ENCODE measurements around the gene RGS8. TPM values are rescaled to one million over a fixed set of nuclear protein-coding genes. Genes with fewer than 3 reads are reported as not detected.

RGS8 gene
- polyA plus RNA-seq, 1 experiment, result not detected

DNA sequence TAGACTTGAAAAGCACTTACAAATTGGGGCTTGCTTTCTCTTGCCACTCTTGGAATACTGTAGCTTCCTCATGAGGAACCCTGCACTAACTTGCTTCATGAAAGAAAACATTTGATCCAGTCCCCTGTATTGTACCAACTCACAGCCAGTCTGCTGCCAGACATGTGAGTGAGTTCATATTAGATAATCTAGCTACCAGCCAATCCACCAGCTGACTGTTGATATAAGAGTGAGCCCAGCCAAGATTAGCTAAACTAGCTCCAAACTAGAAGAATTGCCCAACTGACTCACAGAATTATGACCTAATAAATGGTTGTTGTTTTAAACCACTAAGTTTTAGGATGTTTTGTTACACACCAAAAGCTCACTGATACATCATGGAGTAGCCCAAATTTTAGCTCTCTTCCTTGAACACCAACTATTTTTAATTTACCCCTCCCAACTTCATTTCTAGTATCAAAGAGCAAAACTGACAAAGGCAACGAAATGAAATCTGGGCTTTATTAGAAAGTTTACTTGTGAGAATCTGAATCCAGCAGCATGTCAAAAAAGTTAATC lies 6.6 kb upstream of the RGS8 start:
- ChIA-PET CTCF (interaction anchor here (1.6 kb wide), 1 partner anchor 14 kb away, joined by 4 read pairs; no protein-coding TSS in a partner anchor), POLR2A (no interaction called here)
- H3K27me3 ChIP-seq (ENCODE audit: control insufficient read depth, insufficient read depth, low read length), result peaks cover 3% of the 10 kb centered on the region
- H3K36me3 ChIP-seq (ENCODE audit: control insufficient read depth, insufficient read depth, low read length), result no peaks in the 10 kb centered on the region
- TF ChIP-seq, protein P1, sequence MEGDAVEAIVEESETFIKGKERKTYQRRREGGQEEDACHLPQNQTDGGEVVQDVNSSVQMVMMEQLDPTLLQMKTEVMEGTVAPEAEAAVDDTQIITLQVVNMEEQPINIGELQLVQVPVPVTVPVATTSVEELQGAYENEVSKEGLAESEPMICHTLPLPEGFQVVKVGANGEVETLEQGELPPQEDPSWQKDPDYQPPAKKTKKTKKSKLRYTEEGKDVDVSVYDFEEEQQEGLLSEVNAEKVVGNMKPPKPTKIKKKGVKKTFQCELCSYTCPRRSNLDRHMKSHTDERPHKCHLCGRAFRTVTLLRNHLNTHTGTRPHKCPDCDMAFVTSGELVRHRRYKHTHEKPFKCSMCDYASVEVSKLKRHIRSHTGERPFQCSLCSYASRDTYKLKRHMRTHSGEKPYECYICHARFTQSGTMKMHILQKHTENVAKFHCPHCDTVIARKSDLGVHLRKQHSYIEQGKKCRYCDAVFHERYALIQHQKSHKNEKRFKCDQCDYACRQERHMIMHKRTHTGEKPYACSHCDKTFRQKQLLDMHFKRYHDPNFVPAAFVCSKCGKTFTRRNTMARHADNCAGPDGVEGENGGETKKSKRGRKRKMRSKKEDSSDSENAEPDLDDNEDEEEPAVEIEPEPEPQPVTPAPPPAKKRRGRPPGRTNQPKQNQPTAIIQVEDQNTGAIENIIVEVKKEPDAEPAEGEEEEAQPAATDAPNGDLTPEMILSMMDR (IDR thresholded peaks at IDR 0.05; ENCODE audit: insufficient read depth, low read depth, low read length), result no peak
- no peak overlapping the region for H3K4me3 ChIP-seq (ENCODE audit: low read depth, low read length)
- DNase-seq (ENCODE audit: low read depth), result no peak

DNA sequence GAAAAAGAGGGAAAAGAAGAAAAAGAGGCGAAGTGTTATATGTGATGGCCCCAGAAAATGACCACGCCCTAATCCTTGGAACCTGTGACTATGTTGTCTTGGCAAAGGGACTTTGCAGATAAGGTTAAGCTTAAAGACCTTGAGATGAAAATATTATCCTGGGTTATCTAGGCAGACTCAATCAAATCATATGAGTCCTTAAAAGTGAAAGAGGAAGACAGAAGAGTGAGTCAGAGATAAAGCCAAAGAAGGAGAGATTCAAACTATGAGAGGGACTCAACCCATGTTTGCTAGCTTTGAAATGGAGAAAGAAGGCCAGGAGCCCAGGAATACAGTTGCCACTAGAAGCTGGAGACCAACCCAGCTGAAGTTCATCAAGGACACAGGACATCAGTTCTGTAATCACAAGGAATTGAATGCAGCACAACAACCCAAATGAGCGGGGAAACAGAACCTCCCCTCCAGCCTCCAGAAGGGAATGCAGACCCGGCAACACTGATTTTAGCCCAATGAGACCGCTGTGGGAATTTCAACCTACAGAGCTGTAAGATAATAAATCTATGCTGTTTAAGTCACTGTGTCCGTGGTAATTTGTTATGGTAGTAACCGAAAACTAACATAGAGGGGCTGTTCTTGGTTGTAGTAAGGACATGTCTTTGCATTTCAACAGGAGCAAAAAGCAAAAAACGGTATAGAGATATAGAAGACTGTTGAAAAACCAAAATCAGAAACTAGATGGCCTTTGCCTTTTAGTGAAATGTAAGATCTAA lies 4.2 kb upstream of the RGS8 start:
- no peaks in the 10 kb centered on the region for H3K36me3 ChIP-seq (ENCODE audit: control insufficient read depth, insufficient read depth, low read length)
- H3K27me3 ChIP-seq (ENCODE audit: control insufficient read depth, insufficient read depth, low read length), result peaks cover 3% of the 10 kb centered on the region
- H3K4me3 ChIP-seq (ENCODE audit: low read depth, low read length), result no peak overlapping the region
- CTCF ChIA-PET, result interaction anchor here (0.8 to 1.5 kb wide), 2 partner anchors 15 to 26 kb away, joined by 5 read pairs; no protein-coding TSS in a partner anchor
- TF ChIP-seq, protein P1 (IDR thresholded peaks at IDR 0.05; ENCODE audit: insufficient read depth, low read depth, low read length), result no peak
- DNase-seq (ENCODE audit: low read depth), result no peak
- POLR2A ChIA-PET, result no interaction called here

DNA sequence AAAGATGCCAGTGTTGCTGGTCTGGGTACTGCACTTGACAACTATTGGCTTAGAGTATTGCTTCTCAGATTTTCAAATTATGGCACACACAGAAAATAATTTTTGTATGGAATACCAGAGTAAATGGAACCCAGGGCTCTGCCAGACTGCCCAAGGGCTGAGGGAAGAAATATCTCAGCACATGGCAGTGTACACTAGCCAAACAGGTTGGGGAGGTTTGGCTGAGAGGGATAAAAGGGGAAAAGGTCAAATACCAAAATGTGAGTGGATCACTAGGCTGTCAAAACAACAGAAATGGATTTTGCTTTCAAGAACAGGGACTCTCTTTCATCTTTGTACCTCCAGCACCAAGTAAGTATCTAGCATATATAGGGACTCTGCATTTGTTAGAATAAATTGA lies 3.0 kb upstream of the RGS8 start:
- POLR2A ChIA-PET, result no interaction called here
- no peaks in the 10 kb centered on the region for H3K36me3 ChIP-seq (ENCODE audit: control insufficient read depth, insufficient read depth, low read length)
- peaks cover 3% of the 10 kb centered on the region for H3K27me3 ChIP-seq (ENCODE audit: control insufficient read depth, insufficient read depth, low read length)
- CTCF ChIA-PET, result no interaction called here
- H3K4me3 ChIP-seq (ENCODE audit: low read depth, low read length), result no peak overlapping the region
- DNase-seq (ENCODE audit: low read depth), result no peak
- TF ChIP-seq, protein P1 (IDR thresholded peaks at IDR 0.05; ENCODE audit: insufficient read depth, low read depth, low read length), result no peak

DNA sequence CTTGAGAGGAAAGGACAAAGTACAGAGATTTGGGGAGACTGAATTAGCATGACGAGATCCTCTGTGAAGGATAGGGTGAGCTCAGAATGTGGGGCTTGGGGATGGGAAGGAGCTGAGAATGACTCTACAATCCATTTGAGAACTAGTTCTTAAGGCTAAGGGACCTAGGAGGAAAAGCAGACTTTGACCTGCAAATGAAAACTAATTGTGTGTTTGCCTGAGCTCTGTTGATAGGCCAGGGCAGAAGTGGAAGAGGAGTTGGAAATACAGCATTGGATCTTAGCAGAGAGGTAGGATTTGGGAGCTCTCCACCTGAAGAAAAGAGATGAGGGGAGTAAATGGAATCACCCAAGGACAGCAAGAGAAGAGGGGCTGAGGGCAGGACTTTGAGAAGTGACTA lies 2.1 kb upstream of the RGS8 start:
- Histone ChIP-seq H3K27me3 (ENCODE audit: control insufficient read depth, insufficient read depth, low read length) (peaks cover 5% of the 10 kb centered on the region), H3K4me3 (ENCODE audit: low read depth, low read length) (no peak overlapping the region), H3K36me3 (ENCODE audit: control insufficient read depth, insufficient read depth, low read length) (no peaks in the 10 kb centered on the region)
- DNase-seq (ENCODE audit: low read depth), result no peak
- ChIA-PET POLR2A (no interaction called here), CTCF (no interaction called here)
- TF ChIP-seq, protein P1 (IDR thresholded peaks at IDR 0.05; ENCODE audit: insufficient read depth, low read depth, low read length), result no peak

DNA sequence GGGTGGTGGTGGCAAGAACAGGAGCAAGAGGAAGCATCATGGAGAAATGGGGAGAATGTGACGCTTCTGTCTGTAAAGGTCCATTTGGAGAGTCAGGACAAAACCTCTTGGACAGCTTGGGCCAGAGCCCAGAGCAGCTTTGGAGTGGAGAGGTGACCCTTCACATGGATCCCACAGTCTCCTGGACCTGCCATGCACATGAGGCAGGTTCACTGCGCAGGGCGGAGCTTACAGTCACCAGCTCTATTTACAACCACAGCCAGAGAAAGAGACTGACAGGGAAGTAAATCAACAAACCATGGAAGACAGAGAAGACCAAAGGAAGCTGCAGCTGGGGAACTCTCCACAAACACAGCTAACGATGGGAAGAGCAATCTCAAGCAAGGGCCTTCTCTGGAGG lies 828 bp upstream of the RGS8 start:
- H3K36me3 ChIP-seq (ENCODE audit: control insufficient read depth, insufficient read depth, low read length), result no peaks in the 10 kb centered on the region
- TF ChIP-seq, protein P1 (IDR thresholded peaks at IDR 0.05; ENCODE audit: insufficient read depth, low read depth, low read length), result no peak
- DNase-seq (ENCODE audit: low read depth), result no peak
- H3K27me3 ChIP-seq (ENCODE audit: control insufficient read depth, insufficient read depth, low read length), result peaks cover 5% of the 10 kb centered on the region
- POLR2A ChIA-PET, result no interaction called here
- CTCF ChIA-PET, result interaction anchor here (0.8 kb wide), 1 partner anchor 22 kb away, joined by 3 read pairs; no protein-coding TSS in a partner anchor
- no peak overlapping the region for H3K4me3 ChIP-seq (ENCODE audit: low read depth, low read length)

All from BJ (cell line).